GM10266 (cell line): ENCODE data around the gene CNTNAP2.

Source experiments
- DNase-seq: peaks from one replicate; pipeline ENCODE4 v3.0.0; 2012; ENCODE audit errors: extremely low spot score
- CTCF ChIP-seq: IDR thresholded peaks from 2 replicates; pipeline ENCODE4 v1.5.1; 2012; ENCODE audit warnings: mild to moderate bottlenecking, low read depth; ENCODE audit not compliant: control insufficient read depth, insufficient read depth; ENCODE audit errors: missing control alignments

The CNTNAP2 gene

DNA sequence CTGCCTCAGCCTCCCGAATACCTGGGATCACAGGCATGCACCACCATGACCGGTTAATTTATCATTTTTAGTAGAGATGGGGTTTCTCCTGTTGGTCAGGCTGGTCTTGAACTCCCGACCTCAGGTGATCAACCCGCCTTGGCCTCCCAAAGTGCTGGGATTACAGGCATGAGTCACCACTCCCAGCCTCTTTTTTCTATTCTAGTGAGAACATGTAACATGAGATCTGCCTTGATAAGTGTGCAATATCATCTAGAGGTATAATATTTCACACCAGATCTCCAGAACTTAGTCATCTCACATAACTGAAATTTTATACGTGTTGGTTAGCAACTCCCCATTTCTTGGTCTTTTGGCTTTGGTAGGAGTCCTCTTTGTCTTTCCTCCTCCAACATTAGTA is 656.9 kb downstream of the CNTNAP2 start:
- no peak for DNase-seq
- no peak for TF ChIP-seq CTCF

- TF ChIP-seq CTCF, result no peak
- DNase-seq, result no peak
These were observed 664.9 kb downstream of the CNTNAP2 start for GRCh38 chr7:146781352-146782116.

GRCh38 chr7:146787266-146787665 is 670.7 kb downstream of the CNTNAP2 start:
- DNase-seq, result no peak
- TF ChIP-seq CTCF, result no peak

GRCh38 chr7:146788008-146788407 is 671.4 kb downstream of the CNTNAP2 start:
- DNase-seq, result no peak
- no peak for TF ChIP-seq CTCF

- TF ChIP-seq CTCF, result no peak
- DNase-seq, result no peak
These were observed 675.0 kb downstream of the CNTNAP2 start for GRCh38 chr7:146791344-146792285.

- no peak for DNase-seq
- TF ChIP-seq CTCF, result no peak
These were observed 688.0 kb downstream of the CNTNAP2 start for GRCh38 chr7:146804620-146805019.
